IMR-90 (cell line): ENCODE measurements around the gene GFOD2. TPM values are rescaled to one million over a fixed set of nuclear protein-coding genes. Genes with fewer than 3 reads are reported as not detected.

Experiments
- ATAC-seq: fragments of 200-7000 bp; cut with Tn5 transposase; 2 replicates; pipeline ENCODE4 v1.9.1; 2020; ENCODE audit warnings: low read depth, mild to moderate bottlenecking, moderate library complexity
- BruUV-seq: library from RNA; stranded (reverse); fragments of 400-500 nt; replicated peaks from 2 replicates; lab custom pipeline; 2021; lab: Mats Ljungman, UMichigan
- CTCF ChIA-PET: fragments of 300-600 bp; formaldehyde crosslinking; extraction: SDS; loops from one replicate; lab custom pipeline; 2021; ENCODE audit warnings: antibody characterized with exemption; lab: Yijun Ruan, JAX
- POLR2A ChIA-PET: fragments of 300-600 bp; sonication (Branson Sonifier 250); formaldehyde crosslinking; loops from one replicate; lab custom pipeline; 2022; ENCODE audit warnings: antibody characterized with exemption; ENCODE audit not compliant: unreplicated experiment; lab: Charles Lee
- DNase-seq: peaks from one replicate; pipeline ENCODE4 v3.0.0; 2013
- H2AFZ ChIP-seq: replicated peaks from 2 replicates; pipeline ENCODE3; 2013; ENCODE audit warnings: low read length, mild to moderate bottlenecking; ENCODE audit not compliant: poor library complexity
- H2AK5ac ChIP-seq: 2 replicates; pipeline ENCODE4 v1.6.1; 2013; ENCODE audit warnings: low read depth, low read length, inconsistent platforms
- H2AK9ac ChIP-seq: replicated peaks from 2 replicates; pipeline ENCODE3; 2013; ENCODE audit warnings: mild to moderate bottlenecking, low read depth, low read length, moderate library complexity; ENCODE audit not compliant: poor library complexity
- H2BK120ac ChIP-seq: 2 replicates; pipeline ENCODE4 v1.6.1; 2013; ENCODE audit warnings: low read depth, low read length, inconsistent platforms
- H2BK15ac ChIP-seq: 3 replicates; pipeline ENCODE4 v1.6.1; 2013; ENCODE audit warnings: low read depth, low read length, inconsistent platforms
- H2BK20ac ChIP-seq: 2 replicates; pipeline ENCODE4 v1.6.1; 2013; ENCODE audit warnings: low read depth, mild to moderate bottlenecking, inconsistent platforms, low read length, moderate library complexity
- H2BK5ac ChIP-seq: 2 replicates; pipeline ENCODE4 v1.6.1; 2013; ENCODE audit warnings: mild to moderate bottlenecking, low read depth, low read length, inconsistent platforms; ENCODE audit not compliant: poor library complexity, severe bottlenecking
- H3K14ac ChIP-seq: replicated peaks from 2 replicates; pipeline ENCODE4 v1.6.1; 2013; ENCODE audit warnings: low read depth, low read length, inconsistent platforms
- H3K18ac ChIP-seq: 2 replicates; pipeline ENCODE4 v1.6.1; 2013; ENCODE audit warnings: low read depth, low read length, control low read depth
- H3K23ac ChIP-seq: 2 replicates; pipeline ENCODE4 v1.6.1; 2013; ENCODE audit warnings: low read depth, low read length, inconsistent platforms
- H3K27ac ChIP-seq: 2 replicates; pipeline ENCODE4 v1.5.1; 2013; ENCODE audit warnings: mild to moderate bottlenecking, control low read depth, low read length; ENCODE audit not compliant: insufficient read depth
- H3K27me3 ChIP-seq: 2 replicates; pipeline ENCODE4 v1.6.1; 2013; ENCODE audit warnings: low read length; ENCODE audit not compliant: control insufficient read depth, insufficient read depth
- H3K36me3 ChIP-seq: 2 replicates; pipeline ENCODE4 v1.6.1; 2013; ENCODE audit warnings: low read length, mixed read lengths; ENCODE audit not compliant: control insufficient read depth, insufficient read depth
- H3K4ac ChIP-seq: 2 replicates; pipeline ENCODE4 v1.6.1; 2013; ENCODE audit warnings: low read depth, low read length, inconsistent platforms
- H3K4me1 ChIP-seq: 2 replicates; pipeline ENCODE4 v1.6.1; 2013; ENCODE audit warnings: low read length, mixed read lengths; ENCODE audit not compliant: control insufficient read depth, insufficient read depth
- H3K4me2 ChIP-seq: 2 replicates; pipeline ENCODE4 v1.6.1; 2013; ENCODE audit warnings: low read depth, mild to moderate bottlenecking, control low read depth, low read length, moderate library complexity
- H3K4me3 ChIP-seq: 2 replicates; pipeline ENCODE4 v1.5.1; 2013; ENCODE audit warnings: low read depth, mild to moderate bottlenecking, control low read depth, low read length, moderate library complexity; ENCODE audit not compliant: insufficient read depth
- H3K56ac ChIP-seq: 2 replicates; pipeline ENCODE4 v1.6.1; 2013; ENCODE audit warnings: low read length, inconsistent platforms; ENCODE audit not compliant: insufficient read depth; ENCODE audit errors: extremely low read depth
- H3K79me1 ChIP-seq, 2 experiments: 2 replicates each; pipeline ENCODE4 v1.6.1; 2013; ENCODE audit warnings: low read length in 2 of 2, inconsistent platforms in 1 of 2, low read depth in 1 of 2
- H3K9ac ChIP-seq: 2 replicates; pipeline ENCODE4 v1.6.1; 2013; ENCODE audit warnings: low read depth, low read length, control low read depth
- H3K9me1 ChIP-seq: 2 replicates; pipeline ENCODE4 v1.6.1; 2013; ENCODE audit warnings: low read length, inconsistent platforms; ENCODE audit not compliant: insufficient read depth
- H3K9me3 ChIP-seq: 2 replicates; pipeline ENCODE4 v1.6.1; 2013; ENCODE audit warnings: low read length; ENCODE audit not compliant: control insufficient read depth, insufficient read depth
- H4K20me1 ChIP-seq: 2 replicates; pipeline ENCODE4 v1.6.1; 2013; ENCODE audit warnings: low read length, inconsistent platforms; ENCODE audit not compliant: insufficient read depth
- H4K5ac ChIP-seq: 2 replicates; pipeline ENCODE4 v1.6.1; 2013; ENCODE audit warnings: mild to moderate bottlenecking, low read depth, low read length, control low read depth
- H4K8ac ChIP-seq, 2 experiments: 2 replicates each; pipeline ENCODE4 v1.6.1; 2013; ENCODE audit warnings: low read depth in 2 of 2, low read length in 2 of 2, control low read depth in 1 of 2, inconsistent platforms in 1 of 2
- H4K91ac ChIP-seq: 2 replicates; pipeline ENCODE4 v1.6.1; 2013; ENCODE audit warnings: low read depth, low read length, inconsistent platforms; ENCODE audit not compliant: insufficient read depth
- BHLHE40 ChIP-seq: fragments of 150-350 bp; IDR thresholded peaks from 2 replicates; pipeline ENCODE4 v1.6.1; 2016; ENCODE audit warnings: mild to moderate bottlenecking, low read depth, low read length
- CEBPB ChIP-seq: IDR thresholded peaks from 2 replicates; pipeline ENCODE4 v1.6.1; 2012; ENCODE audit warnings: low read depth, low read length, improper control_type of control experiment
- CHD1 ChIP-seq: IDR thresholded peaks from 2 replicates; pipeline ENCODE4 v1.6.1; 2012; ENCODE audit warnings: low read depth, low read length, improper control_type of control experiment
- CTCF ChIP-seq: conservative IDR thresholded peaks from 2 replicates; pipeline ENCODE4 v1.5.1; 2012; ENCODE audit warnings: mild to moderate bottlenecking, low read depth, low read length, improper control_type of control experiment
- ELK1 ChIP-seq: fragments of 150-350 bp; IDR thresholded peaks from 2 replicates; pipeline ENCODE4 v1.6.1; 2016; ENCODE audit warnings: low read depth, mild to moderate bottlenecking, low read length, moderate library complexity, borderline replicate concordance
- FOS ChIP-seq: fragments of 150-350 bp; IDR thresholded peaks from 2 replicates; pipeline ENCODE4 v1.6.1; 2016; ENCODE audit warnings: low read depth, low read length
- MAFK ChIP-seq: IDR thresholded peaks from 2 replicates; pipeline ENCODE4 v1.6.1; 2012; ENCODE audit warnings: low read depth, low read length, improper control_type of control experiment
- MAZ ChIP-seq: IDR thresholded peaks from 2 replicates; pipeline ENCODE4 v1.6.1; 2012; ENCODE audit warnings: low read depth, mild to moderate bottlenecking, low read length, improper control_type of control experiment, moderate library complexity, borderline replicate concordance
- MXI1 ChIP-seq: IDR thresholded peaks from 2 replicates; pipeline ENCODE4 v1.6.1; 2012; ENCODE audit warnings: low read depth, mild to moderate bottlenecking, low read length, moderate library complexity, borderline replicate concordance
- NFE2L2 ChIP-seq: fragments of 150-350 bp; IDR thresholded peaks from 2 replicates; pipeline ENCODE4 v1.6.1; 2016; ENCODE audit warnings: low read depth, mild to moderate bottlenecking, low read length
- POLR2A ChIP-seq: IDR thresholded peaks from 2 replicates; pipeline ENCODE4 v1.6.1; 2012; ENCODE audit warnings: mild to moderate bottlenecking, low read depth, low read length
- RAD21 ChIP-seq: IDR thresholded peaks from 2 replicates; pipeline ENCODE4 v1.6.1; 2012; ENCODE audit warnings: low read length, improper control_type of control experiment
- RCOR1 ChIP-seq: IDR thresholded peaks from 2 replicates; pipeline ENCODE4 v1.6.1; 2012; ENCODE audit warnings: mild to moderate bottlenecking, low read length, improper control_type of control experiment; ENCODE audit not compliant: insufficient replicate concordance
- RFX5 ChIP-seq: IDR thresholded peaks from 2 replicates; pipeline ENCODE4 v1.8.0; 2012; ENCODE audit warnings: low read depth, mild to moderate bottlenecking, low read length, moderate library complexity
- SMC3 ChIP-seq: fragments of 150-350 bp; IDR thresholded peaks from 2 replicates; pipeline ENCODE4 v1.6.1; 2016; ENCODE audit warnings: low read depth, mild to moderate bottlenecking, antibody characterized with exemption, low read length, moderate library complexity
- USF2 ChIP-seq: fragments of 150-350 bp; IDR thresholded peaks from 2 replicates; pipeline ENCODE4 v1.6.1; 2017; ENCODE audit warnings: mild to moderate bottlenecking, antibody characterized with exemption, low read length, low read depth
- WGBS, 2 experiments: methylation state at CpG; one replicate each; pipeline versions ENCODE4 v1.1.5 to v1.1.7; 2013; ENCODE audit warnings: missing lambda C conversion rate in 2 of 2; ENCODE audit not compliant: insufficient read length in 1 of 2; ENCODE audit errors: extremely low coverage in 2 of 2; 5-methylcytosine and 5-hydroxymethylcytosine counted together
- dilution Hi-C: fragments of 300-500 bp; cut with HindIII; formaldehyde crosslinking; loops from one replicate; pipeline ENCODE4 v1.14.3; 2018; ENCODE audit warnings: low sequenced_read_pairs; ENCODE audit not compliant: unreplicated experiment
- in situ Hi-C: fragments of 300-500 bp; cut with MboI; formaldehyde crosslinking; loops from 3 replicates; pipeline ENCODE4 v1.14.3; 2019; ENCODE audit warnings: low sequenced_read_pairs, inconsistent platforms, mixed read lengths
- intact Hi-C: fragments of 100-400 bp; cut with micrococcal nuclease; formaldehyde crosslinking; loops from 2 replicates; pipeline ENCODE4 v1.10.0; 2022
- polyA plus RNA-seq, 3 experiments: library from polyadenylated mRNA; depleted of rRNA; stranded (reverse); fragments of >200 nt; gene quantifications; 2 replicates each; pipeline ENCODE4 v1.2.3, GENCODE V29; 2012; ENCODE audit warnings: low replicate concordance in 1 of 3
- total RNA-seq: library from RNA; depleted of rRNA; stranded (reverse); fragments of >200 nt; gene quantifications from 2 replicates; pipeline ENCODE4 v1.2.3, GENCODE V29; 2012

Gene GFOD2
- total and polyA plus RNA-seq, 2 of the 4 experiments (the other 2 are of a cell fraction), result 12.3 to 18.1 TPM

GRCh38 chr16:67760956-67761230 lies 41.8 kb upstream of the GFOD2 start:
- dilution Hi-C loops, result no loop called here
- no peak for DNase-seq
- Histone ChIP-seq H3K79me1 (peaks cover 8 to 40% of the 10 kb centered on the region in 2 experiments; a peak in 3 of 4 replicates), H3K14ac (no peak overlapping the region), H3K18ac (no peak overlapping the region), H3K4me2 (no peak overlapping the region), H4K8ac (no peak overlapping the region), H2BK20ac (no peak overlapping the region), H3K56ac (no peak overlapping the region), H2AK9ac (no peak overlapping the region), H2BK15ac (no peak overlapping the region), H4K91ac (no peak overlapping the region), H3K36me3 (peaks cover 6% of the 10 kb centered on the region; the same call in 1 of the 2 replicates), H3K4me1 (no peaks in the 10 kb centered on the region), H3K9me3 (no peaks in the 10 kb centered on the region), H3K4me3 (no peak overlapping the region), H4K20me1 (peaks cover 18% of the 10 kb centered on the region), H4K5ac (no peak overlapping the region), H3K4ac (no peak overlapping the region), H3K9me1 (peaks cover 14% of the 10 kb centered on the region), H3K27me3 (no peaks in the 10 kb centered on the region), H3K23ac (no peak overlapping the region), H3K27ac (no peak overlapping the region), H2BK5ac (no peak overlapping the region), H2AK5ac (no peak overlapping the region), H3K9ac (no peak overlapping the region), H2AFZ (no peak overlapping the region), H2BK120ac (no peak overlapping the region)
- 73% methylated on average over 2 of the region's 4 CpGs; no CpG with 5 or more reads in 1 of the 2 experiments for WGBS, 2 experiments
- TF ChIP-seq SMC3 (no peak), RCOR1 (no peak), USF2 (no peak), ELK1 (no peak), MXI1 (no peak), MAZ (no peak), BHLHE40 (no peak), CHD1 (no peak), RFX5 (no peak), CTCF (no peak), FOS (no peak), MAFK (no peak), NFE2L2 (no peak), POLR2A (no peak), RAD21 (no peak), CEBPB (no peak)
- BruUV-seq, result no TSS peak
- ATAC-seq, result no peak
- CTCF ChIA-PET, result no interaction called here
- intact Hi-C loops, result no loop called here
- in situ Hi-C loops, result no loop called here
- POLR2A ChIA-PET, result no interaction called here
